Measurements from ENCODE around the gene TCEA2.

DNA sequence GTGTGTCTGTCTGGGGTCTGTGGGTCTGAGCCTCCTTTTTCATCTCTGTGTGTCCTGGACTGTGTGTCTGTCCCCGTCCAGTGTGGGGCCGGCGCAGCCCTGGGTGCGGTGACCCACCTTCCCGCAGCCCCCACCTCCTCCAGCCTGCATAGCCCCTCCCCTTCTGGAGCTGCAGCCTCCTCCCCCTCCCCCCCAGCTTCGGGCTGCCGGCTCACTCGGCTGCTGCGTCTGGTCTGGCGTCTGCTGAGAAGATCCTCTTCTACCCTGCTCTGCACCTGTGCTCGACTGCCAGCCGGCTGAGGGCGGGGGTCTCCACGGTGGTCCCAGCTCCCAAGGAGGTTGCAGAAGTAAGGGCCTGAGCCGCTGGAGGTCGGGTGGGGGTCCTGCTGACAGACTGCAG is 28.8 kb downstream of the TCEA2 start:
- no peak for TF ChIP-seq POLR2A (IDR thresholded peaks at IDR 0.05)
- TF ChIP-seq, protein P1, sequence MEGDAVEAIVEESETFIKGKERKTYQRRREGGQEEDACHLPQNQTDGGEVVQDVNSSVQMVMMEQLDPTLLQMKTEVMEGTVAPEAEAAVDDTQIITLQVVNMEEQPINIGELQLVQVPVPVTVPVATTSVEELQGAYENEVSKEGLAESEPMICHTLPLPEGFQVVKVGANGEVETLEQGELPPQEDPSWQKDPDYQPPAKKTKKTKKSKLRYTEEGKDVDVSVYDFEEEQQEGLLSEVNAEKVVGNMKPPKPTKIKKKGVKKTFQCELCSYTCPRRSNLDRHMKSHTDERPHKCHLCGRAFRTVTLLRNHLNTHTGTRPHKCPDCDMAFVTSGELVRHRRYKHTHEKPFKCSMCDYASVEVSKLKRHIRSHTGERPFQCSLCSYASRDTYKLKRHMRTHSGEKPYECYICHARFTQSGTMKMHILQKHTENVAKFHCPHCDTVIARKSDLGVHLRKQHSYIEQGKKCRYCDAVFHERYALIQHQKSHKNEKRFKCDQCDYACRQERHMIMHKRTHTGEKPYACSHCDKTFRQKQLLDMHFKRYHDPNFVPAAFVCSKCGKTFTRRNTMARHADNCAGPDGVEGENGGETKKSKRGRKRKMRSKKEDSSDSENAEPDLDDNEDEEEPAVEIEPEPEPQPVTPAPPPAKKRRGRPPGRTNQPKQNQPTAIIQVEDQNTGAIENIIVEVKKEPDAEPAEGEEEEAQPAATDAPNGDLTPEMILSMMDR (IDR thresholded peaks at IDR 0.05) = no peak
